GM21447 (cell line): ENCODE measurements around the gene GNAS.
A peak's percentile ranks its signal among the peaks of the same experiment; 100 is the strongest.
"Not testable (repeated sequence)": the region's sequence is repeated elsewhere in the genome, so short reads cannot be mapped to it uniquely, and the experiment has no call there.

Experiments used
- ATAC-seq: cut with Tn5 transposase; IDR thresholded peaks from one replicate; pipeline ENCODE4 v1.9.1; 2021; ENCODE audit not compliant: unreplicated experiment

The GNAS gene

DNA sequence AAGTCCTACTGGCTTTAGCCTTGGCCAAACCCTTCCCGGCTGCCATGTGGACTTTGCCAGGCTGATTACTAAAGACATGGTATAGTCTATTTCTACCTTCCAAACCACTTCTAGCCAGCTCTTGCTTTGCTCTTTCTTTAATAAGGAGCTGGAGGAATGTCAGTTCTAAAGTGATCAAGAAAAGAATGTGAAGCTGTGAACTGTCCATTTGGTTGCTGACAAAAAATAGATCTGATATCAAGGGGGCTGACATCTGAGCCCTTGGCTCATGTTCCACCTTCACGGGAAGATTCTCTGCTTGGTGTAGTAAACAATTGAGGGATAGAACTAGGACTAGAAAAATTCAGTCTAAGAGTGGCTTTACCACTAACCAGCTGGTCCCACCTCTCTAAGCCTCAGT, 24.4 kb upstream of the GNAS start:
- no peak for ATAC-seq

DNA sequence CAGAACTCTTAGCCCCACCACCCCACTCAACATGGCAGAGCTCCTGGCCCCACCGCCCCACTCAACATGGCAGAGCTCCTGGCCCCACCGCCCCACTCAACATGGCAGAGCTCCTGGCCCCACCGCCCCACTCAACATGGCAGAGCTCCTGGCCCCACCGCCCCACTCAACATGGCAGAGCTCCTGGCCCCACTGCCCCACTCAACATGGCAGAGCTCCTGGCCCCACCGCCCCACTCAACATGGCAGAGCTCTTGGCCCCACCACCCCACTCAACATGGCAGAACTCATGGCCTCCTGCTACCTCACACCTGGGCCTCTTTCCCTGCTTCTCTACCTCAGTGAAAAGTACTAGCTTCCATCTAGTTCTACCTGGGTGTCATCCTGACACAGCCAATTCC, 23.7 kb upstream of the GNAS start:
- ATAC-seq: not testable (repeated sequence)

DNA sequence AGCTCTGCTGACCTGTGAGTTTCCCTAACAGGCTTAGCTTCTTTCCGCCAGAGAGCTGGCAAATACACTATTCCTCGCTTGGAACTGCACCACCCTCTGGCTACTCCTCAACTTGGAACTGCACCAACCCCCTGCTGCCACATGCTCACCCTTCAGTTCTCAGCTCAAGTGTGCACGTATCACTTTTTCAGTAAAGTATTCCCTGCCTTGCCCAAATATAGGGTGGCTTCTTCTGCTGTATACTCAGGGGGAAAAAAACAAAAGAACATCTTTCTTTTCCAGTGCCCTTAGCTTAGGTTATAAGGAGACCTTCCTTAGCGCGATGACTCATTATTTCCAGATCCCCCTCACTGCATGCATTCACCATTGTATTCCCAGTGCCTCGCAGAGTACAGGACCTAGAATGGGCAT, 23.0 kb upstream of the GNAS start:
- ATAC-seq: no peak

- ATAC-seq: no peak
Observed at GRCh38 chr20:58832457-58832856, 20.1 kb upstream of the GNAS start.

DNA sequence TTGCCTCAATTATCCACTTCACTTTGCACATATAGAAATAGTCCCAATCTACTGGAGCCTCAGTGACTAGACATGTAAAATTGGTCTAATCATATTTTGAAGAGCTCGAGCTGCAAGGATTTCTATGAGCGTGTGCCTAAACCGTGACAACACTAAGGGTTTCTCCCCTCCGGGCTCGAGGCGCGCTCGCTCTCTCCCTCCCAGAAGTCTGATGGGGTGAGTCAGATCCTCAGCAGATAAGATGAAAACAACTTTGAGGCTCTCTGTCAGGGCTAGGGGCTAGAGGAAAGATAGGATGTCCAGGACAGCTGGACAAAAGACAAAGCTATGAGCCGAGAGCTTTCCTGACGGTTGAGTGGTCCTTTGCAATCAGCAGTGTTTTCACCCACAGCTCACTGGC, 18.6 kb upstream of the GNAS start:
- no peak for ATAC-seq

DNA sequence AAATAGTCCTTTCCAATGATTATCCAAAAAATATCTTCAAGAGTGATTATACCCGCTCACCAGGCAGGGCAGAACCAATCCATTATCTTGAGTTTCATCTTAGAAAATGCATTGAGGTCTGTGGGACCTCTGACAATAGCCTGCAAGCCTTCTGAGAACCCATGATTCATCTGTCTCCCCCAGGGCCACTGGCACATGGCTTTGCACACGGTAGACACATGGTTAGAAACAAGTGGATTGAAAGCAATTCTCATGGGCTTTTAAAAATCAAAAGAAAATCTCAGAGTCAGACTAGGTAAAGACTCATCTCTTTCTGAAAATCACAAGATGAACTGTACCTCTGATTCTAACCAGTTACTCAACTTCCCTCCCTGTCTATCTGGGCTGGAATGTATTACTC, 17.3 kb upstream of the GNAS start:
- no peak for ATAC-seq

GRCh38 chr20:58836616-58837204, 15.8 kb upstream of the GNAS start:
- no peak for ATAC-seq

GRCh38 chr20:58837717-58838116, 14.8 kb upstream of the GNAS start:
- ATAC-seq: no peak

DNA sequence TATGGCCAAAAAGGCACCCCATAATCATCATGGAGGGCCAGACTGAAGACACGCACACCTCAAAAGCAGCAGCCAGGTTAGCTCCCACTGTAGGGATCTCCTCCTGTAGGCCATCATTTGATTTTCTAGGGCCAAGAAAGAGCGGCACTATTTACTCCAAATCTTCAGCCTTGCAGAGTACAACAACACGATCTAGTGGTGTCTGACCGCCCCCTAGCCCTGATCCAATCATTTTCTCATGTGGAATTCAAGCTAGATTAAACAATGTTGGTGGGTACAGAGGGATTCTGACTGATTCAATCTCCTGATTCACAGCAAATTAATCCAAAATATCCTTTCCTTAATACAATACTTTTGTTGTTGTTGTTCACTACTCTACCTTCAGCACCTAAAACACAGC, 14.3 kb upstream of the GNAS start:
- no peak for ATAC-seq

- no peak for ATAC-seq
Observed at GRCh38 chr20:58839474-58839874, 13.0 kb upstream of the GNAS start.

DNA sequence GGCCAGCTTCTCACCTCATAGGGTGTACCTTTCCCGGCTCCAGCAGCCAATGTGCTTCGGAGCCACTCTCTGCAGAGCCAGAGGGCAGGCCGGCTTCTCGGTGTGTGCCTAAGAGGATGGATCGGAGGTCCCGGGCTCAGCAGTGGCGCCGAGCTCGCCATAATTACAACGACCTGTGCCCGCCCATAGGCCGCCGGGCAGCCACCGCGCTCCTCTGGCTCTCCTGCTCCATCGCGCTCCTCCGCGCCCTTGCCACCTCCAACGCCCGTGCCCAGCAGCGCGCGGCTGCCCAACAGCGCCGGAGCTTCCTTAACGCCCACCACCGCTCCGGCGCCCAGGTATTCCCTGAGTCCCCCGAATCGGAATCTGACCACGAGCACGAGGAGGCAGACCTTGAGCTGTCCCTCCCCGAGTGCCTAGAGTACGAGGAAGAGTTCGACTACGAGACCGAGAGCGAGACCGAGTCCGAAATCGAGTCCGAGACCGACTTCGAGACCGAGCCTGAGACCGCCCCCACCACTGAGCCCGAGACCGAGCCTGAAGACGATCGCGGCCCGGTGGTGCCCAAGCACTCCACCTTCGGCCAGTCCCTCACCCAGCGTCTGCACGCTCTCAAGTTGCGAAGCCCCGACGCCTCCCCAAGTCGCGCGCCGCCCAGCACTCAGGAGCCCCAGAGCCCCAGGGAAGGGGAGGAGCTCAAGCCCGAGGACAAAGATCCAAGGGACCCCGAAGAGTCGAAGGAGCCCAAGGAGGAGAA, 12.3 kb upstream of the GNAS start:
- no peak for ATAC-seq

DNA sequence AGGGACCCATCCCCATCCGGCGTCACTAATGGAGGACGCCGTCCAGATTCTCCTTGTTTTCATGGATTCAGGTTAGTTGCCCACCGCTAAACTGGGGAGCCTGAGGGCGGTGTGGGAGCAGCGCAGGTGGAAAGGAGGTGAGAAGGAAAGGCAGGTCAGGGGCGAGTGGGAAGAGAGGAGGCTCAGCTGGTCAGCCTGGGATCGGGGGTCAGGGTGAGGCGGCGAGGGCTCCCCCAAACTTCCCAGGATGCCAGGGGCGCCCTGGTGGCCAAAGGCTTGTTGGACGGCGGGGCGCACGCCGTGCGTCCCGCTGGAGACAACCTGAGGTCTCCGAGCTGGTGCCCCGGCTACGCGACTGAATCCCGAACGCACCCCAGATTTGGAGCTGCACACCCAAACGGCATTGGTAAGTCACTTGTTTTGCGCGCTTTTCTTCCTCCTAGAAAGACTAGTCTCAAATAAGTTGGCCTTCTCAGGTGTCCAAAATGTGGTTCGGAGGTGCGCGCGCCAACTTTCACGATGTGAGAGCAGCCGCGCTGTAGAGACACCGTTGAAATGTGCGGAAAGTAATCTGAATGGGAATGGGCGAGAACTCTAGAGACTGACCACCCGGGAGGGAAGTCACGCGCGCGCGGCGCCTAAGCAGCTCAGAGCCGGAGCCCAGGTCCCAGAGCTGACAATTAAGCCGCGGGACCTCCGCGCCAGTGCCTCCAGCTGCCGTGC, 11.5 kb upstream of the GNAS start:
- ATAC-seq: no peak

DNA sequence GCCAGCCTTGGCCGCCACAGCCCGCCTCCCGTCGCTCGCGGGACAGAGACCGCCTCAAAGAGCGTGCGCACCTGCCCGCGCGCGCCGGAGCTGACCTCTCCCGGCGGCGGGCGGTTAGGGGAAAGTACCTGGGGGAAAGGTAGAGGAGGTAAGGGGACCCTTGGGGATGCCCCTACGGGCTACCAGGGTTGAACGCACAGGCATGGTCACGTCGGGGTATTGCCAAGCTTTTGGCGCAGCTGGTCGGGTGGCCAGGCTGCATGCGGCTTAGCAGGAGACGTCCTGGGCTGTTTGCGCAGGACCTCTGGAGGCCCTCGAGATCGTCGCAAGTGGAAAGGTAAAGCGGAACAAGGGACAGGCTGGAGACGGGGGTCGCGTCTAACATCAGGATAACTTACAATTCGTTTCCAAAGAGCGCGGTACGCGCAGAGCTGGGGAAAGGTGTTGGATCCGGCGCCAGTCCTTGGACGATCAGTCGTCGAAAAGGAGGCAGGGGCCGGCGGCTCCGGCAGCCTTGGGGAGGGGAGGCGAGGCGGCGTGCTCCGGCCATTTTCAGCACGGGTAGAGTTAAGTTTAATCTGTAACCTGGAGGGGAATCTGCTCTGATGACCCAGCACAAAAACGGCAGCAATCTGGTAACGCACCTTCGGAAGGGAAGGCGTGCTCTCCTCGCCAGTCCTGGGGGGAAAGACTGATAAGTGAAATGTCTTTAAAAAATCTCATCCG, 10.8 kb upstream of the GNAS start:
- ATAC-seq: no peak

- no peak for ATAC-seq
Observed at GRCh38 chr20:58842276-58842675, 10.2 kb upstream of the GNAS start.

DNA sequence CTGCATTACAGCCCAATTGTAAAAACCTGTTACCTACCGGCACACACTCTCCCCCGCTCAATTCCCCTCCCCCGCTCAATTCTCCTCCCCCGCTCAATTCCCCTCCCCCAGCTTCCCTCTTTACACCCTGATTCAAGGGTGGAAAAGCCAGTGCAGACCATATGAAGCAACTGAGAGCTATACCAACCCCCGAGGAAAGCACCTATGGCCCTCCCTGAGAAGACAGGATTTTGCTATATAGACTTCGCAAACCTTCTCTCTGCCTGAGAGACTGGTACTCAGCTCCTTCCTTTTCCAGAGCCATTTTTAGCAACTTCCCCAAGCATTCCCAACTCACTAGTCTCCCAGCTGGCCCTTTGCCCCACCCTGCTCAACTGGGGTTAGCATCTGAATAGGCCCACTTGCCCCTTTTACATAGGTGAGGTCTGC, 9.4 kb upstream of the GNAS start:
- ATAC-seq: no peak

DNA sequence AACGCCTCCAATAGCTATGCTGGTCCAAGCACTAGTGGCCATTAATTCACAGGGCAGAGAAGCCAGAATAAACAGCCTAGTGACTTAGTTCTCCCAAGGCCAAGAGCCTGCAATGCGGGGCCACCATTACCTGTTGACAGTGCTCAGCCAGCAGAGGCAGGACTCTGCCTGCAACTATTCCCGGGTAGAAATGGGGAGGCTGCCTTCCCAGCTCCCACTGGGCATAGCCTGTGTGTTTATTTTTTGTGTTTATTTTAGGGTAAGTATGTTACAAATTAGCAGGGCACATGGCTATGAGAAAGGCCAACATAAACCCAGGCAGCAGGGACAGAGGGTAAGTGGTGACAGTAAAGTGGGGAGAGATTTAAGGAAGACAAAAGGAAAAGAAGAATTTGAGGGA, 6.8 kb upstream of the GNAS start:
- no peak for ATAC-seq

DNA sequence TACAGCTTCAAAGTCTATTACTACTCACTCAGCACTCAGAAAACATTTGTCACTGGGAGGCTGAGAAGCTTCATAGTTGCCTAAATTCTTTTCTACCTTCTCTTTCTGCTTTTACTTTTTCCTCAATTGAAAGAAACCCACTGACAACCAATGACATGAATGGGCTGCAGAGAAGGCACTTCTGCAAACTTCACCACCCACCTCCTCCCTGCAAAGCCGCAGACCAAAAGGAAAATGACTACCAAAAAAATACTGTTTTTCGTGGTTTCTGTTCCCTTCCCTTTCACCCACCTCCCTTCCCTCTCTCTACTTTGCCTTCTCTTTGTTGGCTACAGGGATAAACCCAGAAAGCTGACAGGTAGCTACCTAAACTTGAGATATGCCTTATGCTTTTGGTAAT, 5.1 kb upstream of the GNAS start:
- no peak for ATAC-seq

GRCh38 chr20:58850693-58851174, 1.8 kb upstream of the GNAS start, which contains the start of gene GNAS-AS1:
Gene GNAS-AS1 (minus strand): TSS chr20:58850902.
- ATAC-seq: peak; percentile 89

- ATAC-seq: no peak
Observed at GRCh38 chr20:58851221-58851968, 1.1 kb upstream of the GNAS start.

GRCh38 chr20:58851969-58852458, 502 bp upstream of the GNAS start:
- ATAC-seq: no peak
